ENCODE results near the gene CHRD.
"Not testable (repeated sequence)": the region's sequence is repeated elsewhere in the genome, so short reads cannot be mapped to it uniquely, and the experiment has no call there.

CHRD gene

DNA sequence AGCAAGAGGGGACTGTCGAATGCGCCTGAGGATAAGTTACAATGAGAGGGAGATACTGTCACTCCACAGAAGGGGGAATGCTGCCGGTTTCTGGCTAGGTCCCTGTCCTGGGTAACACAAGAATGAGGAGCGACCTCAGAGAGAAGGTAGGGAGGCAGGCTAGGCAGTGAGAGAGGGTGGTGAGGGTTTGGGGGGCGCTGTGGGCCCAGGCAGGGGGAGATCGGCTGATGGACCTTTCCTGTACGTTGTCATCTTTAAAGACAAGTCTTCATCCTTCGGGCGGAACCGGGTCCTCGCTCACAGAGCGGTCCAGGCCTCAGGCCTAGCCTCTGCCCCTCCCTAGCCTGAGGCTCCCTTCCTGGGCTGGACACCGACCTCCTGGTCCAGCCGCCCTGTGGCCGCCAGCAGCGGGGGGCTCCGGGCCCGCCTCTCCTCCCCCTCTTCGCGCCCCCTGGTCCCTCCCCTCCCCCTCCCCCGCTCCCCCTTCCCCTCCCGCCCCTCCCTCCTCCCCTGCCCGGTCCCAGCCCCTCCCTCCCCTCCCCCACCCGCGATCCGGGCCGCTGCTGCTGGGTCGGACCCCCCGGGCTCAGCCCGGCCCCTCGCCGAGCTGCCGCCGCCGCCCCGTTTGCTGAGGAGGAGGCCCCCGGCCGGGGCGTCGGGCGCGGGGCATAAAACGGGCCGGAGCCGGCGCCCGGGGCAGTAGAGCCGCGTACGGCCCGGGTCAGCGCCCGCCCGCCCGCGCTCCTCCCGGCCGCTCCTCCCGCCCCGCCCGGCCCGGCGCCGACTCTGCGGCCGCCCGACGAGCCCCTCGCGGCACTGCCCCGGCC, at the start of gene CHRD:
TSS of gene CHRD (plus strand) at position 697 of the 827 bp plus-strand sequence. CDS start 265 bp downstream, outside the sequence.
- no peak for DNase-seq (ENCODE audit: low spot score)

DNA sequence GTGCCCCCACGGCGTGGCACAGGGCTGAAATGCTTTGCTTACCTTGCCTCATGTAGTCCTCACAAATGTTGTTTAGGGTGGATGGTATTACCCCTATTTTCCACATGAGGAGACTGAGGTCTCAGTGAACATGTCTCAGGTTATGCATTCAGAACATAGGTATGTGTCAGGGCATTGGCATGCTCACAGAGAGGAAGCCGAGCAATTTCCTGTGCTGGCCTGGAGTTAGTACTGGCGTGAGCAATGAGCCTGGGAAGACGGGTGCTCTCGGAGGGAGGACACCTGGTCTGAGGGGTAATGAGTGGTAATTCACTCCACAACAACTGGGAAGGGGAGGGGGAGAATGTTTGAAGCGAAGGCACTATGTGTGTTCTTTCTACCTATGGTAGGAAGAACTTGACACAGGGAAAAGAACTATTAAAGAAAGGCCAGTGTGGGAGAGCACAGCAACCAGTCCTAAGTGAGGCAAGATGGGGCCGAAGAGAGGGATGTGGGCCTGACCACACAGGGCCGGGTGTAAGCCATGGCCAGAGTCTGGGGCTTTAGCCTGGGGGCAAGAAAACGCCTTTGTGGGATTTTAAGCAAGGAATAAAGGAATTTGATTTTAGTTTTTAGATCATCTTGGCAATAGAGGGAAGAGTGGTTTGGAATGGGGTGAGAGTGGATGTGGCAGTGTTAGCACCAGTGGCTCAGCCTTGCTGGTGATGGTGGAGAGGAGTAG, 47.3 kb upstream of the CHRD start:
- DNase-seq (ENCODE audit: low spot score) = no peak

DNA sequence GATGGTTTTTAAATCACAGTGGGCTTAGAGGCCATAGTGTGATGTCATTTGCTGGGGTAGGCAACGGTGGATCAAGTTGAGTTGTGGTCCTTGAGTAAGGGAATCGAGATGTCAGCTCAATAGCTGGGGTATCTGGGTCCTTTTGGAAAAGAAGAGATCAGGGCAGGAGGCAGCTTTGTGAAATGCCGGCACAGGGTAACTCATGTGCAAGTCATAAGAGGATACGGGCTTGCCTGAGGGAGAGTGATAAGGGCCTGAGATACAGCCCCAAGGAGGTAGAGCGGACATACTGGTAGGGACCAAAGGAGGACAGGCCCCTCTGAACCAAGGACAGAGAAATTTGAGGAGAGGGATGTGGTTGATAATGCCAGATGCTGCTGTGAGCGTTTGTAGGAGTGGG, 46.7 kb upstream of the CHRD start:
- no peak for DNase-seq (ENCODE audit: low spot score)

DNA sequence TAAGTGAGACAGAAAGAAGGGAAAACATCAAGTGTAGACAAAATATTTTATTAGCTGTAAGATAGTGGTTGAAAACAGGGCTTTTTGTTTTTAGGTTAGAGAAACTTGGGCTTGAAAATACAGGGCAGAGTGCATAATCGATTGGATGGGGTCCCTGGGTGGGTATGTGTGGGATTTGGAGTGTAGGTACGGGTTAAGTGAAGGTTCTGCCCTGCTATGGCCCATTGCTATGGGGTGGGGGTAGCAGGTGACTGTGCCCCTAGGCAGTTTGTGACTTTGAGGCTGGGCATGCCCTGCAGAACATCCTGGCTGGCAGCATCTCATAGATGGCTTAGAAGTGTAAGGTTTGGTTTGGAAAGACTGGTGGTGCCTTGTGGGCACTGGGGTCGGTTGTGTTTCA, 46.2 kb upstream of the CHRD start:
- no peak for DNase-seq (ENCODE audit: low spot score)

DNA sequence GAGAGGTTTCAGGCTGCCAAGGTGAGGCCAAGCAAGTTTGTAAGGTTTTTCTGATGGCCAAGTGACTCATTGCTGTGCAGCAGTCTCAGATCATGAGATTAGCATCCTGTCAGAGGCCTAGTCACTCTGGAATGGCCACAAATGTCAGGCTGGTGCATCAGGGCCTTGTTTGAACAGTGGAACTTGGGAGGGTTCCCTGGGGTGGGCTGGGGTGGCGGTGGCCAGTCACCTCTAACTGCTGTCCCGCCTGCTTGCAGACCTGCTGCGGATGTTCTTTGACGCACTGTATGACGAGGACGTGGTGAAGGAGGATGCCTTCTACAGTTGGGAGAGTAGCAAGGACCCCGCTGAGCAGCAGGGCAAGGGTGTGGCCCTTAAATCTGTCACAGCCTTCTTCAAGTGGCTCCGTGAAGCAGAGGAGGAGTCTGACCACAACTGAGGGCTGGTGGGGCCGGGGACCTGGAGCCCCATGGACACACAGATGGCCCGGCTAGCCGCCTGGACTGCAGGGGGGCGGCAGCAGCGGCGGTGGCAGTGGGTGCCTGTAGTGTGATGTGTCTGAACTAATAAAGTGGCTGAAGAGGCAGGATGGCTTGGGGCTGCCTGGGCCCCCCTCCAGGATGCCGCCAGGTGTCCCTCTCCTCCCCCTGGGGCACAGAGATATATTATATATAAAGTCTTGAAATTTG, 45.2 kb upstream of the CHRD start:
- peak; percentile 60 for DNase-seq (ENCODE audit: low spot score)

DNA sequence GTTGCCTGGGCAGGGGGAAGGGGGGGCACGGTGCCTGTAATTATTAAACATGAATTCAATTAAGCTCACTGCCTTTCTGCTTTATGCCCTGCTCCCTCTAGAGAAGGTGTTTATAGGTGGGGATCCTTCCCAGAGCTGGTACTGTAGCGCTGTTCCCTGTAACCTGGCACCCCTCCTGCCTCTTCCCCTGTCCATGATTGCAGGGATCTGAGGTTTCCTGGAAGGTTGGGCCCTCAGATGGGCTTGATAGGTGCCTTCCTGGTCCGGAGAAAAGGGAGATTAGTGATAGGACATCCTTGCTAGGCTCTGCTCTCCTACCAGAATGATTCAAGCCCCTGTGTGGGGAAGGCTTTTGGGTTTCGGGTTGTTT, 44.6 kb upstream of the CHRD start:
- no peak for DNase-seq (ENCODE audit: low spot score)

DNA sequence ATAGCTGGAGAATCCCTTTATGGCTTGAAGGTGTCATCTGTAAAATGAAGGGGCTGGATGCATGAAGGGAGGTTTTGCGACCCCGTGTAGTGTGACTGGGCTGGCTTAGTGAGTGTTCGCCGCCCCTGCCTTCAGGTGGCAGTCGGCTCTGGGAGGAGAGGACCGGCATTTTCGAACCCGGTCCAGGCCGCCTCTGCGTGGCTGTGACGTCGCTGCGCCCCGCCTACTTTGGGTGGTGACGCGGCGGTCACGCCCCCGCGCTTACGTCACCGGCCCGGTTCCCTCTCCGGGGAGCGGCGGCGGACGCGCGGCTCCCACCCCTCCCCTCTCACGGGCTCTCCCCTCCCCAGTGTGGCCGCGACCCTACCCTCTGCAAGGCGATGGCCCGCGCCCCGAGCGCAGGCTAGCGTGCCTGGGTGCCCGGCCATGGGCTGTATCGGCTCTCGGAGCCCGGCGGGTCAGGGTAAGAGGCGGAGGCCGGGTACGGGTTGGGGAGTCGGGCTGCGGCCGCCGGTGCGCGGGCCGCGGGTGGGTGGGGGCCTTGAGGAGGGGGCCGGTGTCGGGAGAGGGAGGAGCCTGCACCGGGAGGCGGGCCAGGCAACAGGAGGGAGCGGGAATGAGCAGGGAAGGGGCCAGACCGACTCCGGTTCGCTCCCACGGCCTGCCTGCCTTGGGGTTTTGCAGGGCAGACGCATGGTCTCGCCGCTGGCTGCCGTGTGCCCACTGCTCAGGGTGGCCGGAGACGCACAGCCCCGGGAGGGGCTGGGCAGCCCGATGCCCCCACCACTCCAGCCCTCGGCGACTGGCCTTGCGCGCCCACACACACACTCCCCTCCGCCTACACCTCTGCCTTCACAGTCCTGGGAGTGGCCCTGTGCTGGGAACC, 44.0 kb upstream of the CHRD start:
- DNase-seq (ENCODE audit: low spot score) = peak; percentile 83

DNA sequence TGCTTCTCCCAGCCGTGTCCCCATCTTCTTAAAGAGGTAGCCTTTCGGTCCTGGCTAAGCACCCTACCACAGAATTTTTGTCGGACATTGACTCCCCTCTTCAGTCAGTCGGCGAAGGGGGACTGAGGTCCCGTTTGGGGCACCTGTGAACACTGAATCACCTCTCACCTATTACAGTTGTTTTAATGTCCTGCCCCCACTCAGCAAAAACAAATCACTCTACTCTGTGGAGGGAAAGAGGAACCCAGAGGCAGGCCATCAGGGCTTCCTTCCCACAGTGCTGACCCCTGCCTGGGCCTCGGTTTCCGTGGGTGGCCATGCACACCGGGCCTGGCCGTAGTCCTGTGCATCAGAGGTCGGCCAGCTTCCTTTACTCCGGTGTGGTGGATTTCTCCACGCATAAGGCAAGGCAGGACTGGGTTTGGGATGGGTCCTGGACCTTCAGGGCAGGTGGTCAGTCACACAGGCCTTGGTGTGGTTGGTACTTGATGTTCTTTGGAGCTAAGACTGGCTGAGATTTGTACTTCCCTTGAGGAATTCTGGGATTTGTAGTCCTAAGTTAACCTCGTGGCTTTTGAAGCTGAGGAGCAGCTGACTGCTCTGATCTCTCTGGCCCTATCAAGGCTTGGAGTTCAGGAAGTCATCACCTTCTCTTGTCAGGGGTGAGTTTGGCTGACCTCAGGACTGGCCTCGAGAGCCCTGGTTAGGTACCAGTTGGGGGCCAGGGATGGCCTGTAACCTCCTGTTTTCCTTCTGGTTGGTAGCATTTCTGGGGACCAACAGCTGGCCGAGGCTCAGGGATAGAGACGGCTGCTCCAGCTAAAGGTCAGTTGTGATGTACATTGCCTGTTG, 43.1 kb upstream of the CHRD start:
- DNase-seq (ENCODE audit: low spot score) = no peak

DNA sequence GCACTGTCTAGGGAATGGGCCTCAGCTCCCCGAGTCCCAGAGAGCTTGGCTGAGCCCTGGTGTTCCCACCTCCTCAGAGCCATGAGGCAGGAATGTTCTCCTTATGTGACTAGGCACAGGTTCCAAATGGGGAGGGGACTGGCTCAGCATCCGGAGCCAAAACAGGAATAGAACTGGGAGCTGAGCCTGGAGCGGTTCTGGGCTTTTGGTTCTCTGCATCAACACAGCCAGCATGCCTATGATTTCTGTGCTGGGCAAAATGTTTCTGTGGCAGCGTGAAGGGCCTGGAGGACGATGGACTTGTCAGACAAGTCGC, 42.5 kb upstream of the CHRD start, which contains the start of gene FAM131A:
TSS of gene FAM131A (plus strand) at position 202 of the 316 bp plus-strand sequence. CDS start at position 233, 31 bp downstream.
- DNase-seq (ENCODE audit: low spot score) = no peak

DNA sequence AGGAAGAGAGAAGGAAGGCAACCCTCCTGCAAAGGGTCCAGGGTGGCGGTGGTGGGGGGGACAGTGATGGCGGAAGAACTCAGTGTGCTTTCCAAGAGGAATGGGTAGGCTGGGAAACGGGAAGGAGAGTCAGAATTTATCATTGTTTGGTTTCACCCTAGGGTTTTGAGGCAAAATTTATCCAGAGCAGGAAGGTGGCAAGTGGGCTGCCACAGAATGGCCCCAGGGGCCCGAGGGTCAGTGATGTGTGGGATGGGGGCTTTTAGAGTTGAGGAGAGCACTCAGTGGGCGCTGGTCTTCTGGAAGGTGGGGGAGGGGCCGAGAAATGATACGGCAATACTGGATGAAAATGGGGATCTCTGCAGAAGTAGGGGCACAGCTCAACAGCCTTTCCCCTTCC, 41.9 kb upstream of the CHRD start:
- no peak for DNase-seq (ENCODE audit: low spot score)

DNA sequence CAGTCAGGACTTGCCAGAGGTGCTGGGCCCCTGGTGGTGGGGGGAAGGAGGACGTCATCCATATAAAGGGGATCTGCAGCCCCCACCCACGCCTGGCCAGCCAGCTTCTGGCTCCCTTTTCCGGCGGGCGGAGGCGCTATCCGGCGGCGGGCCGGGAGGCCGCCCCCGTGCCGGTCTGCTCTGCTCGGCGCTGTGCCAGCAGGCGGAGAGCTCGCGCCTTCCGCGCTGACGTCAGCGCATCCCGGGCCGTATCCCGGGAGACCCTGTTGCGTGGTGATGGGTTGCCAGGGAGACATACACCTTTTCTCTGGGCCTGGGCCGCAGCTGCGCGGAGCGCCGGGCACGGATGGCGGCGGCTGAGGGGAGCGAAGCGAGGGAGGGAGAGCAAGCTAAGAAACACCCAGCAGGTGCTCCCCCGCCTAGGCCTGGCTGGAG, 41.3 kb upstream of the CHRD start:
- DNase-seq (ENCODE audit: low spot score) = no peak

DNA sequence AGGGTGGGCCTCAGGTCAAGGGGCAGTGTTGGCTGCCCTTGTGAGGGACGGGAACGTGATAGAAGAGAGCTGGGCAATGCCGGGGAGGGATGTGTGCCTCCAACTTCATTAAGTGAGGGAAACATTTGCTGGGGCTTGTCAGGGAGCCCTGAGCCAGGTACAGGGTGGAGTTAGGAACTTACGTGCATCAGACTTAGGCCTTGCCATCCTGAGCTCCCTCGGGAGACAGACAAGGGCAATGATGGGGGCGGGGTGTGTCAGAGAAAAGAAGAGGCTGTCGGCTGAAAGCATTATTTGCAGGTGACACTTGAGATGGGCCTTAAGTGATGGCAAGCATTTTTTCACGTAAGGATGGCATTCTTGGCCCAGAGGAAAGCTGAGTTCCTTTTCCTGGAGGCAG, 40.9 kb upstream of the CHRD start:
- DNase-seq (ENCODE audit: low spot score) = no peak

DNA sequence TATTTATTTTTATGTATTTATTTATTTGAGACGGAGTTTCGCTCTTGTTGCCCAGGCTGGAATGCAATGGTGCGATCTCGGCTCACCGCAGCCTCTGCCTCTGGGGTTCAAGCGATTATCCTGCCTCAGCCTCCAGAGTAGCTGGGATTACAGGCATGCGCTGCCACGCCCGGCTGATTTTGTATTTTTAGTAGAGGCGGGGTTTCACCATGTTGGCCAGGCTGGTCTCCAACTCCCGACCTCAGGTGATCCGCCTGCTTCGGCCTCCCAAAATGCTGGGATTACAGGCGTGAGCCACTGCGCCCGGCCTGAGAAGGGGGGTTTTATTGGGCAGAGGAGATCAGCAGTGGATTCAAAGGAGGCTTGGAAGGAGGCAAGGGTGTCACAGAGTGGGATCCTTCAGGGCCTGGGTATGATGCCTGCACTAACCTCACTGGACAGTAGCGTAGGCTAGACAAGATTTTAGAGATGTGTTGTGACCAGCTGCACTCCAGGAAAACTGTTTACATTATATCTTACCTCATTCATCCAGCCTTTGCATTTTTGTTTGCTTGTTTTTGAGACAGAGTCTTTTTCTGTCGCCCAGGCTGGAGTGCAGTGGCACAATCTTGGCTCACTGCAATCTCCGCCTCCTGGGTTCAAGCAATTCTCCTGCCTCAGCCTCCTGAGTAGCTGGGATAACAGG, 40.3 kb upstream of the CHRD start:
- not testable (repeated sequence) for DNase-seq (ENCODE audit: low spot score)

DNA sequence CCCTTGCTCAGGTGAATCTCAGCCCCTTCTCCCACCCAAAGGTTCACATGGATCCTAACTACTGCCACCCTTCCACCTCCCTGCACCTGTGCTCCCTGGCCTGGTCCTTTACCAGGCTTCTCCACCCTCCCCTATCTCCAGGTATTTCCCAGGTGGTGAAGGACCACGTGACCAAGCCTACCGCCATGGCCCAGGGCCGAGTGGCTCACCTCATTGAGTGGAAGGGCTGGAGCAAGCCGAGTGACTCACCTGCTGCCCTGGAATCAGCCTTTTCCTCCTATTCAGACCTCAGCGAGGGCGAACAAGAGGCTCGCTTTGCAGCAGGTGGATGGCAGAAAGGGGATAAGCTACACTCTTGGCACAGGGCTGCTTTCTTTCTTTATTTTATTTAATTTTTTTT, 37.9 kb upstream of the CHRD start:
- no peak for DNase-seq (ENCODE audit: low spot score)

DNA sequence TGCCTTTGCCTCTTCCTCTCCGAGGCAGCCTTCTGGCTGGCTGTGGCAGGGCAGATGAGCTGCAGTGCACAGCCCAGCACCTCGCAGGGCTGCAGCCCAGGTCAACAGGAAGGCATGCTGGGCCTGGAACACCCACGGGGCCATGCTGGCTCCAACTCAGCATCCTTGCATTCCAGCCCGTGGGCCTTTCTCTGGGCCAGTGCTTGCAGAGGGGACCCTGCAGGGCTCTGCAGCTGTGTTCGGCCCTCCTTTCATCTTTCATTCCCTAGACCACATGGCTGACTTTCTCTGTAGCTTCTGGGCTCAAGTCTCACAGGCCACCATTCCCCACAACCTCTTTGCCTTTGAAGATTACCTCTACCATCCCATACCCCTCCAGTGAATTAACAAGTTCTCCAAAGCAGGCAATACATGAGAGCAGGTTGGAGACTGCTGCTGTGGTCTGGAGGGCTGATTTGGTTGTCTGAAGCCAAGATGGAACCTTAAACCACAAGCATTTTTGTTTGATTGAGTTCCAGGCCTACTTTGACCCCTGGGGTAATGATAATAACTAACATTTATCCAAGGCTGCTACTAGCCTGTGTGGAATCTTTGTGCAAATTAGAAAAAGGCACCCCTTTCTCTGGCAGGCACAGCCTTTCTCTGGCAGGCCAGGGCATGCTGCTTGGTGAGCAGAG, 36.5 kb upstream of the CHRD start:
- DNase-seq (ENCODE audit: low spot score) = no peak

DNA sequence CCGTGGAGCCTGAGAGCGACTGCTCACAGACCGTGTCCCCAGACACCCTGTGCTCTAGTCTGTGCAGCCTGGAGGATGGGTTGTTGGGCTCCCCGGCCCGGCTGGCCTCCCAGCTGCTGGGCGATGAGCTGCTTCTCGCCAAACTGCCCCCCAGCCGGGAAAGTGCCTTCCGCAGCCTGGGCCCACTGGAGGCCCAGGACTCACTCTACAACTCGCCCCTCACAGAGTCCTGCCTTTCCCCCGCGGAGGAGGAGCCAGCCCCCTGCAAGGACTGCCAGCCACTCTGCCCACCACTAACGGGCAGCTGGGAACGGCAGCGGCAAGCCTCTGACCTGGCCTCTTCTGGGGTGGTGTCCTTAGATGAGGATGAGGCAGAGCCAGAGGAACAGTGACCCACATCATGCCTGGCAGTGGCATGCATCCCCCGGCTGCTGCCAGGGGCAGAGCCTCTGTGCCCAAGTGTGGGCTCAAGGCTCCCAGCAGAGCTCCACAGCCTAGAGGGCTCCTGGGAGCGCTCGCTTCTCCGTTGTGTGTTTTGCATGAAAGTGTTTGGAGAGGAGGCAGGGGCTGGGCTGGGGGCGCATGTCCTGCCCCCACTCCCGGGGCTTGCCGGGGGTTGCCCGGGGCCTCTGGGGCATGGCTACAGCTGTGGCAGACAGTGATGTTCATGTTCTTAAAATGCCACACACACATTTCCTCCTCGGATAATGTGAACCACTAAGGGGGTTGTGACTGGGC, 35.1 kb upstream of the CHRD start:
- no peak for DNase-seq (ENCODE audit: low spot score)

DNA sequence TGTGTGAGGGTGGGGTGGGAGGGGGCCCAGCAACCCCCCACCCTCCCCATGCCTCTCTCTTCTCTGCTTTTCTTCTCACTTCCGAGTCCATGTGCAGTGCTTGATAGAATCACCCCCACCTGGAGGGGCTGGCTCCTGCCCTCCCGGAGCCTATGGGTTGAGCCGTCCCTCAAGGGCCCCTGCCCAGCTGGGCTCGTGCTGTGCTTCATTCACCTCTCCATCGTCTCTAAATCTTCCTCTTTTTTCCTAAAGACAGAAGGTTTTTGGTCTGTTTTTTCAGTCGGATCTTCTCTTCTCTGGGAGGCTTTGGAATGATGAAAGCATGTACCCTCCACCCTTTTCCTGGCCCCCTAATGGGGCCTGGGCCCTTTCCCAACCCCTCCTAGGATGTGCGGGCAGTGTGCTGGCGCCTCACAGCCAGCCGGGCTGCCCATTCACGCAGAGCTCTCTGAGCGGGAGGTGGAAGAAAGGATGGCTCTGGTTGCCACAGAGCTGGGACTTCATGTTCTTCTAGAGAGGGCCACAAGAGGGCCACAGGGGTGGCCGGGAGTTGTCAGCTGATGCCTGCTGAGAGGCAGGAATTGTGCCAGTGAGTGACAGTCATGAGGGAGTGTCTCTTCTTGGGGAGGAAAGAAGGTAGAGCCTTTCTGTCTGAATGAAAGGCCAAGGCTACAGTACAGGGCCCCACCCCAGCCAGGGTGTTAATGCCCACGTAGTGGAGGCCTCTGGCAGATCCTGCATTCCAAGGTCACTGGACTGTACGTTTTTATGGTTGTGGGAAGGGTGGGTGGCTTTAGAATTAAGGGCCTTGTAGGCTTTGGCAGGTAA, 34.3 kb upstream of the CHRD start:
- no peak for DNase-seq (ENCODE audit: low spot score)
